GM19351 (cell line): ENCODE measurements around the gene PVALEF.

Experiments used
- ATAC-seq: cut with Tn5 transposase; IDR thresholded peaks from one replicate; pipeline ENCODE4 v1.9.1; 2021; ENCODE audit warnings: mild to moderate bottlenecking, moderate library complexity; ENCODE audit not compliant: unreplicated experiment

Gene PVALEF

DNA sequence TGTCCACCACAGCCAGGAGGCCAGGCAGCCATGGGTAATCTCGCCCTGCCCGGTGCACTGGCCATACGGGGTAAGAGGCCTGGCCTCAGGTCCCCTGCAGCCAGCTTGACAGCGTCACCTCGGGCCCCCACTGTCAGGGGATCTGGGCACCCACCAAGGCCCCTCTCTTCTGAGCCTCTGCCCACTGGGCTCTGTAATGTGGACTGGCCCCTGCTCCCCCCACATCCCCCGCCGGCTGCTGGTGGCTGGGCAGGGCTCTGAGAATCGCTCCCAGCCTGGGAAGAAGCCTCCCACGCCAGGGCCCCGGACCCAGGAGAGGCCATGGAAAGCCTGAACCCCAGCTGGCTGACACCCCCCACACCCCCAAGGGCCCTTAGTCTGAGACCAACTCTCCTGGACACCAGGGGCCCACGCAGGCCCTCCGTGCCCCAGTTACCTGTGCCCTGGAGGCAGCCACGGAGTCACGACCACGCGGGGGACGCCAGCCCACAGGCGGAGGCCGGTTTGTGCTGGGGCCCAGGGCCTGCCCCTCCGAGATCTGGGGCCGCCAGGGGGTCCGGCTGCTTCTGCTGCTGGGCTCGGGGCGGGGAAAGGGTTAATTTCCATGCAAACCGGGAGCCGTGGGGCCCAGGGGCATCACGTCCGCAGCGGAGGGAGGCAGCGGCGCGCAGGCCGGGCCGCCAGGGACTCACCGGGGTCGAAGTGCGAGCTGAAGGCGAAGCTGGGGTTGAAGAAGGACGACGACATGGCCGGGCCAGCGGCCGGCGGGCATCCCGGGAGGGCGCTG, at the start of gene PVALEF:
Gene PVALEF, plus strand, starts transcription at position 262 of the 787 bp plus-strand sequence. CDS start 15,720 bp downstream, outside the sequence.
- no peak for ATAC-seq

DNA sequence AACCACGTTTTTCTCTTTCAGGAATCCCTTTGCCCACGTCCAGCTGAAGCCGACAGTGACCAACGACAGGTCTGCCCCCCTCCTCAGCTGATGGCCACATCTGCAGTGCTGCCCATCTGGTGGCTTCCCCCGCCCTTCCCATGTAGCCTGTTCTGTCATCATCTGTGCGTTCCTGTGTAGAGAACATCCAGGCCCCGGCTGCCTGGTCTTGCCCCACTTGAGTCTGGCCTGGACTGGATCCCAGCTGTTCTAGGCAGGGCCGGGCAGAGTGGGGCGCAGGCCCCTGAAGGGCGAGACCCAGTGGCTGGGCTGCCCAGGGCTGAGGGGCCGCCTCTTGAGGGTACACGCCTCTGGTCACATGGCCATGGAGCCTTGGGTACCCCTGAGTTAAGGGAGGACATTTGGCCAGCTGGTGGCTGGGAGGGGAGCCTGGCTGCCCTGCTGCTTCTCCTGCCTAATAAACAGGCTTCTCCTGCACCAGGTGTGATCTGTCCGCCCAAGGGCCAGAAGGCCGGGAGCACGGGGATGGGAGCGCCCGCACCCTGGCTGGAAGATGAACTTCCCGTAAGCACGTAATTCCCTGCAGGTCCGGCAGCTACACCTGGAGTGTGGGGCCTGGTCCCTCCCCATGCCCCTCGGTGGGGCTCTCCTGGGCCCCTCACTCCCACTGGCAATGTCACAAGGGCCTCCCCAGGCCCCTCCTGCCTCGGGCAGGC, 49.4 kb upstream of the PVALEF start:
- ATAC-seq: no peak

DNA sequence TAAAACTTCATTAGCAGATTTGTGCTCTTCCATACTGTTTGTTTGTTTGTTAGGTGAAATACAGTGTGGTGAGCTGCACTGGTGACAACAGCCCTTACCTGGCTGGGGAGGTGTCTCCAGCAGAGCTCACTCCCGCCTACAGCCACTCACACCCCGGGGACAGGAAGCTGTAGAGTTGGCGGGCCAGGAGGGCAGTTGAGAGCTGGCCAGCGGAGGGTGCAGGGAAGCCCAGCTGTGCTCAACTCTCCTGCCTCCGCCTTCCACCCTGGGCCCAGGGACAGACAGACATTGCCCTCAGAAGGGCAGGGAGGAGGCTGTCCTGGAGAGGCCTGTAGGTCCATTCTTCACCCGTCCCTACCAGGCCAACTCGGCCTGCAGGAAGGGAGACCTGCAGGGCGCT, 48.6 kb upstream of the PVALEF start:
- ATAC-seq: no peak

DNA sequence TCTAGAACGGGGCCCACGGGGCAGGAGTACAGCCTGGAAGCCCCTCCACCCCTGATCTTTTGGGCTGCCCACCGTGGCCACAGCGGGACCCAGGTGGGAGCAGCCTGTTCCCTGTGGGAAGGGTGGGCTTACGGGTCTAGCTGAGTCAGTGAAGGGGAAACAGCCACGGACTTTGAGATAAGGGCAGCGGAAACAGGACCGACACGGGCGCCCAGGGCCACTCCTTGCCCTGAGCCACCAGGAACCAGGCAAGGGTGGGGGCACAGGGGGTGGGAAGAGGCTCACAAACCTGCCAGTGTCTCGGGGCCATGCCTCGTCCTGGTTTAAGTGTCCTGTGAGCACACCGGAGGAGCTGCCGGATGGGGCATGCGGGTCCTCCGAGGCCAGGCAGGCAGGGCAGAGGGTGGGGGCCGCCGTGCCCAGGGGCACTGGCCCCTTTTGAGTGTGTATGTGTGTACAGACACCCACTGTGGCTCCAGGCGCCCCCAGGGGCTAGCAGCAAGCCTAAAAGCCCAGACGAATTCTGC, 47.6 kb upstream of the PVALEF start:
- no peak for ATAC-seq

DNA sequence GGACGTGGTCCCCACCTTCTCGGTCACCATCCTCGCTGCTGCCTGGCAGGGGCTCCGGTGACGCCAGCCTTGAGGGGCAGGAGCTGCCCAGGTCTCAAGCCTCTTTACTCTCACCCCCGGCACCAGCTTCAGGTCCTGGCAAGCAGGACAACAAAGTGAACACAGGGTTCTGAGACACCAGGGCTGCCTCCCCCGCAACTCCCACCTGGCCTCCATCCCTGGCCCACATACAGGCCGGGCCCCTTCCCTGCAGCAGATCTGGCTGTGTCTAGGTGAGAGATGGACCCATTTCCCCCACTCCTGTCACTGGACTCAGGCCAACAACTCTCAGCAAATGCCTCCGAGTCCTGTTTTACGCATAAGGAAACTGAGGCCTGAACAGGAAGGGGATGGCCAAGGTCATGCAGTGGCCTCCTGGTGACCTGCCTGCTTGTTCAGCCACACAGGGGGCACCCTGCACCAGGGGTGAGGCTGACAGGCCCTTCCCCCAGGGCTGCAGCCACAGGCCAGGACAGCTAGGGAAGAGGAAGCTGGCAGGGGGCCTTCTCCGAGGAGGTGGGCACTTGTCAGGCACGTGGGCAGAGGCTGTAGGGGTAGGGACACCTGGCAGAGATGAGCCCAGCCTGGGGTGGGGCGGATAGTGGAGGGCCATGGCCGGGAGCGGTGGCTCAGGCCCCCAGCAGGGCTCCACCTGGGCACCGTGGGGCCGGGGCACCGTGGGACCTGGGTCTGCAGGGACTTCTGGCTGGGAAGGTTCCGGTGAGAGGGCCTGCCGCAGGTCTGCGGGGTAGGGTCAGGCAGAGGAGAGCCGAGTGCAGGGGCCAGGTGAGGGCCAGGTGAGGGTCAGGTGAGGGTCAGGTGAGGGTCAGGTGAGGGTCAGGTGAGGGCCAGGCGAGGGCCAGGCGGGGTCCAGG, 46.7 kb upstream of the PVALEF start:
- ATAC-seq: no peak

DNA sequence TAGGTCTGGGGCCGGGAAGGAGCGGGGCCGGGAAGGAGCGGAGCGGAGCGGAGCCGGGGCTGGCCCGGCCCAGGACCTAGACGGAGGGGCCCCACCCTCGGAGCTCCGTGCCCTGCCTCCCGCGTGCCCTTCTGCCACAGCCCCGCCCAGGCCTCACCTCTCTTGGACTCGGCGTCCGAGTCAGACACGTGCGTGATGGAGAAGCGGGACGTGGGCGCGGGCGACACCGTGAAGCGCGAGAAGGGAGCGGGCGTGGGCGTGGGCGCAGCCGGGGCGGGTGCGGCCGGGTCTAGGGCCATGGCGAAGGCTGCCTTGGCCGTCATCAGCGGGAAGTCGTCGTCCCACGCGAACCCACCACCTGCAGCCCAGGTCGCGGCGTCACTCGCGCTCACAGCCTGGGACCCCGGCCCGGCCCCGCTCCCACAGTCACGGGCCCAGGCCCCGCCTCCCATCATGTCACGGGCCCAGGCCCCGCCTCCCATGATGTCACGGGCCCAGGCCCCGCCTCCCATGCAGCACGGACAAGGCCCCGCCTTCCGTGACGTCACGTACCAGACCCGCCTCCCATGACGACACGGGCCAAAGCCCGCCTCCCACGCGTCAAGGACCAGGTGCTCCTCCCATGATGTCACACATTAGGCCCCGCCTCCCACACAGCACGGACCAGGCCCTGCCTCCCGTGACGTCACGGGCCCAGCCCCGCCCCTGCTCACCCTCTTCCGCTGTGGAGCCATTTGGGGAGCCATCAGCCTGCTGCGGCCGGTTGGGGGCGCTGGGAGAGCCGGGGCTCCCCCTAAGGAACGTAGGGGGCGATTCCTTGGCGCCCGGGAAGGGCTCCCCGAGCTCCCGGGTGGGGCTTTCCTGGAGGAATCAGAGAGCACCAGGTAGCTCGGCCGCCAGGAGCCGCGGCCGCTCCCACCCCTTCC, 45.8 kb upstream of the PVALEF start:
- peak; percentile 65 for ATAC-seq

DNA sequence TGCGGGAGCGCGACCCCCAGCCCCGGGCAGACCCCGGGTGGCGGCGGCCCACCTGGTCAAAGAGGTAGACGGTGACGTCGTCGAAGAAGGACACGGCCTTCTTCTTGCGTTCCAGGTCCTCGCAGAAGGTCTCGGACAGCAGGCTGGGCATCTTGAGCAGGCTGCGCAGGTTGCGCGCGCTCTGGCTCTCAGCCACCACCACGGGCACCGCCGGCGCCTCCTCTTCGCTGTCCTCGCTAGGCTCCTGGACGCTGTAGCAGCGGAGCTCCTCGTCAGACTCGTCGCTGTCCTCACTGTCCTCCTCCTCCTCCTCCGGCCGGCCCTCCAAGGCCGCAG, 45.2 kb upstream of the PVALEF start:
- no peak for ATAC-seq

DNA sequence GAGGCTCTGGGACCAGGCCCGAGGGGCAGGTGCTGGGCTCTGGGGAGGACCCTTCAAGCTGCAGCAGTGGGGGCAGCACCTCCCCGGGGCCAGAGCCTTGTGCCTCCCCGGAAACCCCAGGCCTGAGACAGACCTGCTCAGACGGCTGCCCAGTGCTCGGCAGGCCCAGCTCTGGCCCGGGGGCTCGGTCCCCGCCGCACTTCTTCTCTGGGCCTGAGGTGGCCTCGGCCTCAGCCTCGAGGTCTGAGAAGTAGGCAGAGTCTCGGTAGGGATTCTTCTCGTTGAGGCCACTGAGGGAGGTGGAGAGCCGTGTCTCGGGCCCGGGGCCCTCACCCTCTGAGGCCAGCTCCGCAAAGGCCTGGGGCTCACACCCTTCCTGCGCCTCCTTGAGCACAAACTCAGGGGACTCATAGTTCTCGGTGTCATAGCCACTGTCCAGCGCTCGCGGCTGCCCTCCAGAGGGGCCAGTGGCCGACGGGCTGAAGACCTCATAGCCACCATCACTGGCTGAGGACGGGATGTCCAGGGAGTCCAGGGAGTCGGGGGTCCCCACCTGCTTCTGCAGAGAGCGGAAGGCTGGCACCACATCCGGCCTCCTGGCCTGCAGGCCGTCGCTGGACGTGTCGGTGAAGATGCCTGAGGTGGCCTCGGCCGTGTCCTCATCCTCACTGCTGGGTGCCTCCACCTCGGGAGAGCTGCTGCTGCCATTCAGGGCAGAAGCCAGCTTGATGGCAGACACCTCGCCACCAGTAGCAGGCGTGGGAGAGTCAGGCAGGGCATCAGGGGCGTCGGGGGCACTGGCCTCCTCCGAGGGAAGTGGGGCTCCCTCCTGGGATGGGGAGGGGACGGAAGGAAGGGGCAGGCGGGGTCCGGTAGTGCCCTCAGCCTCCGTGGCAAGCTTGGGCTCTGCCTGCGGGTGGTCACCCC, 44.3 kb upstream of the PVALEF start:
- ATAC-seq: no peak

DNA sequence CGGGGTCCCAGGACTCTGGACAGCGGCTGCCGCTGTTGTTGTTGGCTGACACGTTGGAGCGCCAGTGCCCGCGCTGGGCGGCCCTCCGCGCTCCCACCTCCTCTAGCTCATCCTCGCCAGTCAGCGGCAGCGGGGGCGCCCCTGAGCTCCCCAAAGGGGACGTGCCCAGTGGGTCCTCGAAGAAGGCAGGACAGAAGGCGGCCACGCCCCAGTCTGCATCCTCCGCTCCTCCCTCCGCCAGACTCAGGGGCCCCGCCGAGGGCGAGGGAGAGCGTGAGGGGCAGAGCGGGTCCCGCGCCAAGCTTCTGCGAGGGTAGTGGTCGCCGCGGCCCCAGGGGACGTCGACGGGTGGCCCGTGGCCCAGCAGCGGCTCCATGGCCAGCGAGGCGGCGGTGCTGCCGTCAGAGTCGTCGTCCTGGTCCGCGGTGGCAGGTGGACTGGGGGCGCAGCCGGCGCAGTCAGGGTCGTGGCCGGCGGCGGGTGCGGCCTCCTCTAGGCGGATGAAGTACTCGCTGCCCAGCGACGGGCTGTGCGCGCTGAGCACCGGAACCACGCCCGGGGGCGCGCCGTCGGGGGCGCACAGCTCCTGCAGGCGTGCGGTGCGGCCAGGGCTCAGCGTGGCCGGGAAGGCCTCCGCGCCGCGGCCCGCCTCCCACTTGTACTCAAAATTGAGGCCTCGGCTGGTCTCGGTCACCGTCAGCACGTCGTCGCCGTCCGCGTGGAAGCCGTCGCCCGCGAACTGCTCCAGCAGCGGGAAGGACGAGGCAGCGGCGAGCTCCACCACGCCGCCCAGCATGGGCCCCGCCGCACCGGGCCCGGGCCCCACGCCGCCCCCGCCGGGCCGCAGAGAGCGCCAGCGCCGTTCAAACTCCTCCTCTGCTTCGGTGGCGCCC, 43.2 kb upstream of the PVALEF start:
- no peak for ATAC-seq

DNA sequence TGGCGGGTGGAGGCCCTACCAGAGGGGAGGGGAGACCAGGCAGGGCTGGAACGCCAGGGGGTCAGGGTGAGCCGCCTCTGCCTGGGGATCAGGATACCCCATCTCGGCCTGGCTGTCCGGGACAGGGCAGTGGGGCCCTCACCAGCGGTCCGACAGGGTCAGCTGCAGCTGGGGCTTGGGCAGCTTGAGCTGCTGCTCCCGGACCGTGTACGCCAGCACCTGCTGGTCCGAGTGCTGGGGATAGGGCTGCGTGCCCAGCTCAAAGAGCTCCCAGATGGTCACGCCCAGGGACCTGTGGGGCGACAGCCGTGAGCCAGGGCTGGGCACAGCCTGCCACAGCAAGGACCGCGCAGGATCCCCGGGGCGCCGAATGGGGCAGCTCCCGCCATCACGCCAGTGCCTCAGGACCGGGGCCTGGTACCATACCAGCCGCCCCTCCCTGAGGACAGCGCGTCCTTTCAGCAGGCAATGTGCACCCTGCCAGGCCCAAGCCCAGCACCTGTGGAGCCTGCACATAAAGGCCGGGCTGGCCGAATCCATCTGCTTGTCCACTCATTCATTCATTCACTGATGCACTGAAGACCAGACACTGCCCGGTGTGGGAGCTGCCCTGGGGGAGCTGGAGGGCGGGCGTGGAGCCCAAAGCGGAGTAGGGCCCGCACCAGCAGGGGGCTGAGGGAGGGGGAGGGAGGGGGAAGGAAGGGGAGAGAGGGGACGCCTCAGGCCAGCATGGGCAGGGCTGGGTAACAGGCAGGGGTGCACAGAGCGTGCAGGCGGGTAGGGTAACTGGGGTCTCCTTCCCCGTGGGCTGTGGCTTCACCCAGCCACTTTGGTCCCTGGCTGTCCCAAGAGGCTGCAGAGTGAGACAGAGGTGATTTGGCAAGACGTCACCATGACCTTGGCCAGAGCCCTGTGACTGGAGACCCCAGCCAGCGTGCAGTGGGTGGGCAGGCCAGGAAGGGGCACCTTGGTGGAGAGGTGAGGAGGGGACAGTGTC, 42.0 kb upstream of the PVALEF start:
- ATAC-seq: no peak

DNA sequence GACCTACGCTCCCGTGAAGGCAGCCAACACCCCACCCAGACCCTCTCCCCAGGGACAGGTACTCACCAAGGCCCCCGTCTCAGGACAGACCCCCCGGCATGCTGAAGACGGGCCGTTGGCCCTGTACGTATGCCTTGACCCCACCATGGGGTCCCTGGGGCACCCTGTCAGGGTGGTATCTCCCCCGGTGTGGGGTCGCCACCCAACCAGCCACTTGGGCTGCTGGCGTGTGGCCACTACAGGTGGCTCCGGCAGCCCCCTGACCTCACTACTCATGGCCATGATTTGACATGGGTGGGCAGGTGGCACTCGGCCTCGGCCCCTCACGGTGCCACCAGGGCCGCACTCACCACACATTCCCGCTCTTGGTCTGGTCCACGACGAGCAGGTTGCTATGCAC, 40.9 kb upstream of the PVALEF start:
- no peak for ATAC-seq

DNA sequence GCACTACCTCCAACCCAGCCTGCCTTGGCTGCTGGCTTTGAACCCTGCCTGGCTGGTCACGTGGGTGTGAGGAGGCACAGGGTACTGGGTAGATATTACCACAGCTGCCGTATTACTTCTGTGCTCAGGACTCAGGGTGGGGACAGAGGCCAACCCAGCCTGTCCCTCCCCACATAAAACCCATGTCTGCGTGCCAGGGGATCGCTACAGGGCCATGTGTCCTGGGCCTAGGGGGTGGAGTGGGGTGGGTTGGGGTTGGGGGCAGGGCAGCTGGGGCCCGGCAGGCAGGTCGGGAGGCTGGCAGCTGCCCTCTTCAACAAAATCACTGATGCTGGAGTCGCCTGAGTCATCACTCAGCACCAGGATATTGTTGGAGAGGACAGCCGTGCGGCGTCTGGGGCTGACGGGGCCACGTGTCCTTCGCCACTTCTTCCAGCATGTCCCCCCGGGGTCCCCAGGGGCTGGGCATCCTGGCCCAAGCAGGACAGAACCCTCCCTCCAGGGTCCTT, 39.7 kb upstream of the PVALEF start:
- ATAC-seq: no peak

DNA sequence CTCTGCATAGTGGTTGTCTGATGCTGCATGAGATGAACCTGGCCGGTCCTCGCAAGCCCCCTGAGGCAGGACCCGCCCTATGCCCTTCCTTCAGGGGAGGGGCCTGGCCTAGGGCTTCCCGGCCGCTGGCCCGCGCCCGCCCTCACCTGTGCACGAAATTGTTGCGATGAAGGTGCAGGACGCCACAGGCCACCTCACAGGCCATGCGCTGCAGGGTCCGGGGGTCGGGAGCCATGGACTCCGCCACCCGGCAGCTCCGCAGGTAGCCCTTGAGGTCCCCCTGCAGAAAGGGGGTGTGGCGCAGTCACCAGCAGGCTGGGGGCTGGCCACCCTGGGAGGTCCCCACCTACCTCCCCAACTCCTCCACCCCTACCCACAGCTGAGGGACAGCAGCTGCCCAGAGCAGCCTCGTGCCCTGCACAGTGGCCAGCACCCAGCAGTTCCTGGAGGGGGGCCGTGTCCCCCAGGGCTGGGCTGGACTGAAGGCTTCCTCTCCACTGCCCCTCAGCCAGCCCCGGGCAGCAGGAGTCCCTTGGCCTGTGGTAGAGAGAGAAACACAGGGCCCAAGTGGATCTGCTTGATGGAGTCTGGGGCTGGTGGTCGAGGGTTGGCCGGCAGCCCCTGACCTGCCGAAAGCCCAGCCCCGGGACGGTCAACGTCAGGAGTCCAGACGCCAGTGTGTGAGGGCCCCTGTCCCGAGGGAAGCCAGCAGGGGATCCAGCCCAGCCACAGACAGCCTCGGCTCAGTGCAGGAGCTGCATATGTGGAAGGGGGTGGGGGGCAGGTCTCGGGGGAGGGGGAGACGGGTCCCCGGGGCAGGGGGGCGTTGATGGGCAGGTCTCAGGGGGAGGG, 38.8 kb upstream of the PVALEF start:
- no peak for ATAC-seq

DNA sequence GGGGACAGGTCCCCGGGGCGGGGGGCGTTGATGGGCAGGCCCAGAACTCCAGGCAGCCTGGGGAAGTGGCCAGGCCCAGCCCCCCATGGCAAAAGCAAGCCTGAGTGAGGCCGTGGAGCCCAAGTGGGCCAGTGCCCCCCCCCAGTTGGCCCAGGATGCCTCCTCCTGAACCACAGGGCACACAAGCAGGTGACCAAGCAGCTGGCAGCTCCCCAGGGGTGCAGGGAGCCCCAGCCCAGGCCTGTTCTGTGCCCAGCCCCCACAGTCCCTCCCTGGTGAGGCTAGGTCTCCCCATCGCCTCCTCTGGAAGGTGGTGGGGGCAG, 38.2 kb upstream of the PVALEF start:
- ATAC-seq: no peak

DNA sequence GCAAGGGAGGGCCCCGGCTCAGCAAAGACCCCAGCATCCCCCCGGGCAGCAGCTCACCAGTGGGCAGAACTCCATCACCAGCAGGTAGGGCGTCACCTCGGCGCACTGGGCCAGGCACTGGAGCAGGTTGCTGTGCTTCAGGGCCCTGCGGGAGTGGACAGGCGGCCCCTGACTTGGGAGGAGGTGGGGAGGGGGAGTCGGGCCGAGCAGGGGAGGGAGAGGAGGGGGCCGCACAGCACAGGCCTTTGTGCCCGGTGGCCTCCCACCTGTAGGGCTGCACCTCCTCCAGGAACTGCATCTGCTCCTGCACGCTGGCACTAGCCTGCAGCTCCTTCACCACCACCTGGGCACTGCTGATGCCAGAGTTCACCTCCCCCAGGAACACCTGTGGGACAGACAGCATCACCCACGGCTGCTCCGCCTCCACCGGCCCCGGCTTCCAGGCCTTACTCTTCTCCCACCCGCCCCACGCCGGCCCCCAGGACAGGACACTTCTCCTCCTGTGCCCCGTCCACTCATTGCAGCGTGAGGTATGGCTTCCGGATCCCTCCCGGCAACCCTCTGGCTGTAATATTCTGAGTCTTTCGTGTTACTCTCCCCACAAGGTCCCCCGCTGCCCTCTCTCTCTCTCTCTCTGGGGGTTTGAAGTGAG, 37.7 kb upstream of the PVALEF start:
- ATAC-seq: no peak
